Measurements from ENCODE around the gene ZNF605. TPM values are rescaled to one million over a fixed set of nuclear protein-coding genes. Genes with fewer than 3 reads are reported as not detected.
A peak's percentile ranks its signal among the peaks of the same experiment; 100 is the strongest.
"Not testable (repeated sequence)": the region's sequence is repeated elsewhere in the genome, so short reads cannot be mapped to it uniquely, and the experiment has no call there.

ZNF605 gene
- total RNA-seq, 4 donors from 2014 or later, result 22.6 to 26.1 (median 24.1) TPM

GRCh38 chr12:132887513-132888351 is 68.4 kb downstream of the ZNF605 start, which contains the start of gene CHFR:
Gene CHFR, minus strand, starts transcription at chr12:132887605. Its CDS starts 277 bp downstream, at chr12:132887328.
- peak; percentile 98 for DNase-seq
- H3K9me3 ChIP-seq, result no peaks in the 10 kb centered on the region
- intact Hi-C loops (cut with DNase I), result no loop called here
- H3K27ac ChIP-seq, result peak within 1 kb of the TSS; percentile 58 to 93 (median 88)
- no peaks in the 10 kb centered on the region for H3K36me3 ChIP-seq
- peak within 1 kb of the TSS; percentile 72 to 92 (median 88) for H3K4me3 ChIP-seq (replicated peaks in 1 of 3)
- H3K4me1 ChIP-seq, result peaks cover 0 to 6% of the 10 kb centered on the region in 2 donors
- TF ChIP-seq CTCF (IDR thresholded peaks at IDR 0.05) (peak in 1 of 6 experiments; percentile 5), POLR2A (IDR thresholded peaks at IDR 0.05) (peak in 1 of 2 donors; percentile 53)
- WGBS, 2 donors, result 2% methylated on average over 55 to 58 of the region's 84 CpGs
- no peaks in the 10 kb centered on the region for H3K27me3 ChIP-seq

DNA sequence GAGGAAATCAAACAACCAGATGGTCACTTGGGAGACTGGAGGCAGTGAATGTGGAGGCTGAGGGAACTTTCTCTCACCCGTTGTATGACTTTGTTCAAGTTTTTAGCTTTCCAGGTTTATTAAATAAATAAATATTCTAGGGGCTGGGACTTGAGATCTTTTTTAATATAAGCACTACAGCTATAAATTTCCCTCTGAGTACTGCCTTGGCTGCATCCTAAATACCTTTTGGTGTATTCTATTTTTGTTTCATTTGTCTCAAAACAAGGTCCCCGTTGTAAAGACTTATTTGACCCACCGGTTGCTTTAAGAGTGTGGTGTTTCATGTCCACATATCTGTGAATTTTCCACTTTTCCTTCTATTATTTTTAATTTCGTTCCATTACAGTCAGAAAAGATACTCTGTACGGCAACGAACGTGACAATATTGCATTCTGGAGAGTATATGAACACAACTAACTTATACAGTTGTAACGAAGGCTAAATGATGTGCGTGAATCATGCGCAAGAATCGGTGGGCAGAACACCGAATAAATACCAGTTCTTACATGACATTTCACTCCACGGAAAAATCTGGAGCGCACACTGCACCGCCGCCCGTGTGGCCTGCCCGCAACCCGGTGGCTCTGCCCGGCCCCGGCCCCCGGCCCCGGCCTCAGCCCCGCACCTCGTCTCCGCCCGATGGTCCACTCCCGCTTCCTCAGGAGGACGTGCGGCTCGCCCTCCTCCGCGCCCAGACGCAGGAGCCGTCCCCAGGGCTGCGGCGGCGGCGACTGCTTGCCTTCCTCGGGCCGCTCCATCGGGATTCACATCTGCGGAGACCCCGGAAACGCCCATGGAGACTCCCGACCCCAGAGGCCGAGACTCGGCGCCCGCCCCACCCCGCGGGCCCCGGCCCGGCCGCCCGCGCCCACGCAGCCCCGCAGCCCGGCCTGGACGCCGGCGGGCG is 69.3 kb downstream of the ZNF605 start:
- H3K4me1 ChIP-seq, result peaks cover 0 to 6% of the 10 kb centered on the region in 2 donors
- intact Hi-C loops (cut with DNase I), result no loop called here
- H3K4me3 ChIP-seq (replicated peaks in 1 of 3), result peak overlapping the region; percentile 33 to 92 (median 48)
- WGBS, 2 donors, result 17 to 37% methylated on average over 15 to 26 of the region's 64 CpGs
- H3K36me3 ChIP-seq, result no peaks in the 10 kb centered on the region
- H3K27me3 ChIP-seq, result no peaks in the 10 kb centered on the region
- H3K9me3 ChIP-seq, result no peaks in the 10 kb centered on the region
- DNase-seq, result no peak
- TF ChIP-seq CTCF (IDR thresholded peaks at IDR 0.05) (no peak), POLR2A (IDR thresholded peaks at IDR 0.05) (no peak)
- H3K27ac ChIP-seq, result peak overlapping the region in 1 of 3 donors; percentile 13

DNA sequence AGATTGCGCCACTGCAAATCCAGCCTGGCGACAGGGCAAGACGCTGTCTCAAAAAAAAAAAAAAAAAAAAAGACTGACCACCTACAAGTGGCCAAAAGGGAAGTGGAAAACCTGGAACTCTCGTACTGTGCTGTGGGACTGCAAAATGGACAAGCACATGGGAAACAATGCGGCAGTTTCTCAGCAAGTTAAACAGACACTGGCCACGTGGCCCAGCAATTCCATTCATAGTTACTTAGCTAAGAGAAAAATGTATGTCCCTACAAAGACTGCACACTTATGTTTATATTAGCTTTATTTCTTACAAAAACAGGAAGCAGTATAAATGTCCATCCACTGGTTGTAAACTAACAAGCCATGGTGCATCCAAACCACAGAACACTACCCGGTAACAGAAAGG is 74.3 kb downstream of the ZNF605 start:
- Histone ChIP-seq H3K27ac (no peak overlapping the region), H3K4me1 (peaks cover 0 to 6% of the 10 kb centered on the region in 2 donors), H3K9me3 (no peaks in the 10 kb centered on the region), H3K4me3 (replicated peaks in 1 of 3) (no peak overlapping the region), H3K27me3 (no peaks in the 10 kb centered on the region), H3K36me3 (peaks cover 5 to 7% of the 10 kb centered on the region in 2 donors)
- intact Hi-C loops (cut with DNase I), result no loop called here
- WGBS, 2 donors, result 84 to 94% methylated on average over 7 of the region's 7 CpGs
- no peak for DNase-seq
- TF ChIP-seq POLR2A (IDR thresholded peaks at IDR 0.05) (no peak), CTCF (IDR thresholded peaks at IDR 0.05) (no peak)

DNA sequence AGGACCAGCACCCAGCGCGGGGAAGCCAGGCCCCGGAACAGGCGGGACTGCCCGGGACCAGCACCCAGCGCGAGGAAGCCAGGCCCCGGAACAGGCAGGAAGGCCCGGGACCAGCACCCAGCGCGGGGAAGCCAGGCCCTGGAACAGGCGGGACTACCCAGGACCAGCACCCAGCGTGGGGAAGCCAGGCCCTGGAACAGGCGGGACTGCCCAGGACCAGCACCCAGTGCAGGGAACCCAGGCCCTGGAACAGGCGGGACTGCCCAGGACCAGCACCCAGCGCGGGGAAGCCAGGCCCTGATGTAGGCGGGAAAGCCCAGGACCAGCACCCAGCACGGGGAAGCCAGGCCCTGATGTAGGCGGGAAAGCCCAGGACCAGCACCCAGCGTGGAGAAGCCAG is 81.5 kb downstream of the ZNF605 start:
- H3K4me1 ChIP-seq; H3K4me3 ChIP-seq (replicated peaks in 1 of 3); intact Hi-C loops (cut with DNase I); H3K9me3 ChIP-seq; H3K27ac ChIP-seq; DNase-seq; H3K27me3 ChIP-seq: not testable (repeated sequence)
- WGBS, 2 donors, result 95 to 100% methylated on average over 6 to 8 of the region's 21 CpGs
- peaks cover 33 to 58% of the 10 kb centered on the region in 2 donors for H3K36me3 ChIP-seq

- no peak for TF ChIP-seq CTCF (IDR thresholded peaks at IDR 0.05)
- TF ChIP-seq POLR2A (IDR thresholded peaks at IDR 0.05), result no peak
- Histone ChIP-seq H3K9me3 (no peaks in the 10 kb centered on the region), H3K36me3 (peaks cover 33 to 62% of the 10 kb centered on the region in 2 donors), H3K4me3 (replicated peaks in 1 of 3) (no peak overlapping the region), H3K27me3 (no peaks in the 10 kb centered on the region), H3K27ac (no peak overlapping the region), H3K4me1 (no peaks in the 10 kb centered on the region)
- DNase-seq, result no peak
- intact Hi-C loops (cut with DNase I), result no loop called here
- WGBS, 2 donors, result 95% methylated on average over 4 to 10 of the region's 11 CpGs
Observed at GRCh38 chr12:132874175-132874574, 81.9 kb downstream of the ZNF605 start.

Data from thyroid gland (tissue), 4 donors.